ENCODE results near the gene HBG1. TPM values are rescaled to one million over a fixed set of nuclear protein-coding genes. Genes with fewer than 3 reads are reported as not detected.

The HBG1 gene
- total RNA-seq, 1 donor from 2014 or later, result not detected

GRCh38 chr11:5224538-5225479 lies 24.8 kb downstream of the HBG1 start:
- no peak for ATAC-seq

GRCh38 chr11:5223686-5224085 lies 26.0 kb downstream of the HBG1 start:
- no peak for ATAC-seq

- no peak for ATAC-seq
Measured at GRCh38 chr11:5223146-5223545, 26.5 kb downstream of the HBG1 start.

DNA sequence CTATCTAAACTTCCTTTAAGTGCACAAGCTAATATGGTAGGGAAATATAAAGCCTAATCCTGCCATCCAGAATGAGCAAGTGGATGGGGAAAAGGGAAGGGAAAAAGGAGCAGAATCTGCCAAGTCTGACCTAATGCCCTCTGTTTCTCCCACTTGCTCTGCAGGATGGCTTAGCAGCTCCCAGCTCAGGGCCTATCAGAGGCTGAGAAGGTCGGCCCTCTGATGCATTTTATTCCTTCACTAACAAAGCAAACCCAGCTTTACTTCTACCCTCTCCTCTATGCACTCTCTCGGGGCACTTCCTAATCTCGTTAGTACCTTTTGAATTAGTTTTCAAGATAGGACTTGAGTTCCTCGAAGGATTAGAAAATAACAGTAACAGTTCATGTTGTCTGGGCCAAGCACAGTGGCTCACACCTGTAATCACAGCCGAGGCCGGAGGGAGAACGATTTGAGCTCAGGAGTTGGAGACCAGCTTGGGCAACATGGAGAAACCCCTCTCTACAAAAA lies 39.2 kb downstream of the HBG1 start:
- ATAC-seq, result no peak

DNA sequence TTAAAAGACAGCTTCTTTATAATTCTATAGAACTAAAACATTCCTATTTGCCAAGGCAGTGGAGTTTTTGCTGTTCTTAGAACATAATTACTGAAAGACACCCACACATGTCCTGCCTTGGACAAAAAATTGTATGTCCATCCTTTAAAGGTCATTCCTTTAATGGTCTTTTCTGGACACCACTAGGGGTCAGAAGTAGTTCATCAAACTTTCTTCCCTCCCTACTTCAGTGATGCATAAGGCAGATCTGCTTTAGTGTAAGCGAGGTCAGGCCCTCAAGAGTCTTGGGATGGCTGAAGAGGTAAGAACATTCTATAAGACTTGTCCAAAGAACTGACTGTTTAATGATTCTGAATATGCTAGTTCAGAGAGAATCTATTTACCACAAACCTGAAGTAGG lies 44.9 kb downstream of the HBG1 start:
- ATAC-seq, result no peak

- no peak for ATAC-seq
Measured at GRCh38 chr11:5203366-5203765, 46.3 kb downstream of the HBG1 start.

DNA sequence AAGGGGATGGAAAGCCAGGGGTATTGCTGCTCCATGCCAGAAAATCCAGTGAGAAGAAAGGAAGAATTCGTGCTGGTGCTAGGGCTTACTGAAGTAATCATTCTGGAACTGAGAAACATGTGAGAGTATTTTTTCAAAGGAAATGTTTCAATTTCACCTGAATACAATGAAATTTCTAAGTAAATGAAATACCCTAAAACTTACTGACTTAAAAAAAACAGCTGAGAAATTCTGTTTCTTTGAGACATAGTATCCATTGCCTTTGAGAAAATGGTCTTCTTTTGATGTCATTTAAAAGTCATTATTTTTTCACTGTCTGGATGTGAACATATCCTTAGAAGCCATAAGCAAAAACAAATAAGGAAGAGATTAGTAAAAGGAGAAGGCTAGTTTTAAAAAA lies 49.1 kb downstream of the HBG1 start, which contains the start of gene OR51V1:
Gene OR51V1, minus strand, starts transcription at position 101 of the 400 bp plus-strand sequence. Its CDS starts 0 bp downstream, at position 101.
- no peak for ATAC-seq

DNA sequence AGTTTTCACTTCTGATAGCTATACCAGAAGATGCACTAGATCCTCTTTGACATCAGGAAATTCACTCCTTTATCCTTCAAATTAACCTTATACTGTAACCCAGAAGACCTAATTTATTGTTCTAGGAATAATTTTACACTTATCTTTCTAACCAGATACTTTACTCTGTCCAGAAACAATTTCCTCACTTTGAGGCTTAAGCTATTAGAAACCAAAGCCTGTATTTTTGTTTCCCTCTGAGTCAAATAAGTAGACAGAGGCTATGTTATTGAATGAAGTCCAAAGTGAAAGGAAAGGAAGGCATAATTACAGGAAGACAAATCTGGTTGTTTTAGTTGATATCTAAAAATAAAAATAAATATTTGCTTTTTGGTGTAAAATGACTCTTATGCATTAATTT lies 51.4 kb downstream of the HBG1 start:
- ATAC-seq, result no peak

Other genes starting within 250 kb of the HBG1 start
- not detected for gene OR52J3, start 203.3 kb downstream of the HBG1 start, total RNA-seq
- not detected for gene OR52E2, start 190.2 kb downstream of the HBG1 start, total RNA-seq
- not detected for gene OR52E1, start 180.3 kb downstream of the HBG1 start, total RNA-seq
- gene OR52A5, start 111.5 kb downstream of the HBG1 start, total RNA-seq, result not detected
- not detected for gene OR52A1, start 95.1 kb downstream of the HBG1 start, total RNA-seq
- gene OR51V1, start 49.2 kb downstream of the HBG1 start, total RNA-seq, result not detected
- 20.2 TPM for gene HBB, start 22.8 kb downstream of the HBG1 start, total RNA-seq
- not detected for gene HBD, start 15.4 kb downstream of the HBG1 start, total RNA-seq
- gene HBG2, start 4.9 kb upstream of the HBG1 start, total RNA-seq, result not detected
- not detected for gene HBE1, start 20.1 kb upstream of the HBG1 start, total RNA-seq
- not detected for gene OR51B4, start 52.1 kb upstream of the HBG1 start, total RNA-seq
- not detected for gene OR51B2, start 74.4 kb upstream of the HBG1 start, total RNA-seq
- not detected for gene OR51B5, start 93.7 kb upstream of the HBG1 start, total RNA-seq
- not detected for gene OR51B6, start 101.7 kb upstream of the HBG1 start, total RNA-seq
- gene OR51M1, start 134.0 kb upstream of the HBG1 start, total RNA-seq, result not detected
- not detected for gene OR51Q1, start 172.3 kb upstream of the HBG1 start, total RNA-seq
- gene OR51I1, start 191.7 kb upstream of the HBG1 start, total RNA-seq, result not detected
- gene OR51I2, start 199.5 kb upstream of the HBG1 start, total RNA-seq, result not detected
- gene OR52D1, start 238.8 kb upstream of the HBG1 start, total RNA-seq, result not detected